H1 (cell line): ENCODE measurements around the gene KRTAP20-1. TPM values are rescaled to one million over a fixed set of nuclear protein-coding genes. Genes with fewer than 3 reads are reported as not detected.

Experiments used
- CTCF ChIA-PET: fragments of 300-600 bp; sonication (Branson Sonifier 250); formaldehyde crosslinking; loops from one replicate; lab custom pipeline; 2021; ENCODE audit not compliant: partially characterized antibody; lab: Charles Lee
- POLR2A ChIA-PET: fragments of 300-600 bp; sonication (Branson Sonifier 250); formaldehyde crosslinking; loops from one replicate; lab custom pipeline; 2021; ENCODE audit warnings: inconsistent platforms; ENCODE audit not compliant: partially characterized antibody; lab: Charles Lee
- DNase-seq, 2 experiments: peaks; one replicate each; pipeline versions ENCODE4 v3.0.0 to v3.0.0-alpha.2; 2010 to 2022; ENCODE audit warnings: low spot score in 2 of 2, low read depth in 1 of 2, mixed read lengths in 1 of 2
- FAIRE-seq: peaks from 2 replicates; lab custom pipeline; 2011; peaks lifted over from hg19 to GRCh38; lab: Jason Lieb, UNC
- H2AFZ ChIP-seq: 2 replicates; pipeline ENCODE4 v1.8.1; 2012; ENCODE audit warnings: low read length, inconsistent platforms
- H2AK5ac ChIP-seq: 2 replicates; pipeline ENCODE4 v1.6.1; 2013; ENCODE audit warnings: low read depth, low read length
- H2BK120ac ChIP-seq: replicated peaks from 2 replicates; pipeline ENCODE3; 2013; ENCODE audit warnings: low read depth, low read length, inconsistent platforms
- H2BK12ac ChIP-seq: 2 replicates; pipeline ENCODE4 v1.6.1; 2013; ENCODE audit warnings: low read depth, low read length
- H2BK15ac ChIP-seq: 2 replicates; pipeline ENCODE4 v1.6.1; 2013; ENCODE audit warnings: low read length
- H2BK20ac ChIP-seq: 2 replicates; pipeline ENCODE4 v1.6.1; 2013; ENCODE audit warnings: low read length
- H2BK5ac ChIP-seq: 2 replicates; pipeline ENCODE4 v1.6.1; 2013; ENCODE audit warnings: low read depth, low read length
- H3K14ac ChIP-seq: 2 replicates; pipeline ENCODE4 v1.6.1; 2013; ENCODE audit warnings: inconsistent platforms; ENCODE audit not compliant: insufficient read length
- H3K18ac ChIP-seq: 2 replicates; pipeline ENCODE4 v1.6.1; 2013; ENCODE audit warnings: low read length; ENCODE audit errors: extremely low read depth
- H3K23ac ChIP-seq: 2 replicates; pipeline ENCODE4 v1.6.1; 2013; ENCODE audit warnings: inconsistent platforms; ENCODE audit not compliant: insufficient read length
- H3K23me2 ChIP-seq: 2 replicates; pipeline ENCODE4 v1.6.1; 2013; ENCODE audit warnings: low read depth, low read length
- H3K27ac ChIP-seq: 2 replicates; pipeline ENCODE4 v1.6.1; 2011; ENCODE audit warnings: low read depth, low read length, inconsistent platforms
- H3K27me3 ChIP-seq, 4 experiments: replicated peaks in 1 of 4; 1 replicate in 1 of 4; 2 replicates in 3 of 4; pipeline versions ENCODE4 v1.6.1 to v1.8.1; 2011 to 2013; ENCODE audit warnings: low read length in 3 of 4, mild to moderate bottlenecking in 3 of 4, inconsistent platforms in 2 of 4, mixed read lengths in 2 of 4, moderate library complexity in 1 of 4; ENCODE audit not compliant: control insufficient read depth in 3 of 4, insufficient read depth in 3 of 4; ENCODE audit errors: extremely low read depth in 1 of 4
- H3K36me3 ChIP-seq, 4 experiments: 2 replicates each; pipeline versions ENCODE4 v1.6.1 to v1.8.1; 2011 to 2013; ENCODE audit warnings: mild to moderate bottlenecking in 4 of 4, low read length in 3 of 4, moderate library complexity in 2 of 4, control low read depth in 1 of 4, inconsistent platforms in 1 of 4; ENCODE audit not compliant: insufficient read depth in 4 of 4, control insufficient read depth in 2 of 4
- H3K4ac ChIP-seq: replicated peaks from 2 replicates; pipeline ENCODE3; 2013; ENCODE audit warnings: low read length, low read depth, mixed read lengths, inconsistent platforms; ENCODE audit not compliant: insufficient read length
- H3K4me1 ChIP-seq, 4 experiments: replicated peaks in 1 of 4; 1 replicate in 1 of 4; 2 replicates in 3 of 4; pipeline versions ENCODE4 v1.6.1 to v1.8.1; 2011 to 2013; ENCODE audit warnings: low read length in 3 of 4, inconsistent platforms in 2 of 4, mixed read lengths in 1 of 4; ENCODE audit not compliant: insufficient read depth in 4 of 4, control insufficient read depth in 3 of 4
- H3K4me2 ChIP-seq, 2 experiments: 2 replicates each; pipeline versions ENCODE4 v1.6.1 to v1.8.1; 2011 to 2013; ENCODE audit warnings: low read depth in 2 of 2, low read length in 2 of 2, control low read depth in 1 of 2, inconsistent platforms in 1 of 2, mild to moderate bottlenecking in 1 of 2; ENCODE audit not compliant: insufficient read depth in 1 of 2
- H3K4me3 ChIP-seq, 4 experiments: fragments of 200-600, 300-600 bp in 1 of 4; sonication (generic), shearing (Covaris generic), sonication (Bioruptor Twin) in 1 of 4; 2 replicates each; pipeline versions ENCODE4 v1.5.1 to v1.8.1; 2011 to 2016; ENCODE audit warnings: low read length in 4 of 4, low read depth in 3 of 4, control low read depth in 2 of 4, inconsistent platforms in 2 of 4, mild to moderate bottlenecking in 2 of 4, mixed read lengths in 1 of 4, moderate library complexity in 1 of 4; ENCODE audit not compliant: insufficient read depth in 2 of 4; ENCODE audit errors: extremely low read depth in 1 of 4
- H3K56ac ChIP-seq: replicated peaks from 2 replicates; pipeline ENCODE3; 2013; ENCODE audit warnings: low read depth, mild to moderate bottlenecking, mixed read lengths, low read length, inconsistent platforms; ENCODE audit not compliant: insufficient read length
- H3K79me1 ChIP-seq: 2 replicates; pipeline ENCODE4 v1.6.1; 2013; ENCODE audit warnings: low read depth, low read length, control low read depth
- H3K79me2 ChIP-seq, 2 experiments: 2 replicates each; pipeline versions ENCODE4 v1.6.1 to v1.8.1; 2012 to 2013; ENCODE audit warnings: low read length in 2 of 2, mild to moderate bottlenecking in 2 of 2, inconsistent platforms in 1 of 2; ENCODE audit not compliant: insufficient read depth in 2 of 2, control insufficient read depth in 1 of 2
- H3K9ac ChIP-seq, 4 experiments: replicated peaks in 1 of 4; 1 replicate in 1 of 4; 2 replicates in 3 of 4; pipeline versions ENCODE4 v1.6.1 to v1.8.1; 2011 to 2013; ENCODE audit warnings: low read depth in 3 of 4, low read length in 3 of 4, control low read depth in 2 of 4, mild to moderate bottlenecking in 2 of 4, moderate library complexity in 2 of 4, inconsistent platforms in 1 of 4; ENCODE audit errors: extremely low read depth in 1 of 4
- H3K9me3 ChIP-seq, 2 experiments: 2 replicates each; pipeline versions ENCODE4 v1.6.1 to v1.8.1; 2012 to 2013; ENCODE audit warnings: mild to moderate bottlenecking in 2 of 2, moderate library complexity in 2 of 2, control low read depth in 1 of 2, inconsistent platforms in 1 of 2, low read depth in 1 of 2, low read length in 1 of 2, mixed read lengths in 1 of 2; ENCODE audit not compliant: insufficient read depth in 2 of 2
- H4K20me1 ChIP-seq, 2 experiments: replicated peaks in 1 of 2; 2 replicates each; pipeline versions ENCODE3 to v1.8.1; 2011 to 2013; ENCODE audit warnings: inconsistent platforms in 2 of 2, low read length in 2 of 2, mild to moderate bottlenecking in 1 of 2; ENCODE audit not compliant: insufficient read depth in 2 of 2, control insufficient read depth in 1 of 2
- H4K5ac ChIP-seq: 2 replicates; pipeline ENCODE4 v1.6.1; 2013; ENCODE audit warnings: low read length, low read depth, mixed read lengths, inconsistent platforms; ENCODE audit not compliant: insufficient read length
- H4K8ac ChIP-seq: 2 replicates; pipeline ENCODE4 v1.8.0; 2013; ENCODE audit warnings: mild to moderate bottlenecking, moderate library complexity, low read length, inconsistent platforms; ENCODE audit not compliant: insufficient read depth; ENCODE audit errors: extremely low read depth
- H4K91ac ChIP-seq: replicated peaks from 2 replicates; pipeline ENCODE3; 2013; ENCODE audit warnings: low read length, mixed read lengths, inconsistent platforms; ENCODE audit not compliant: insufficient read length
- ATF3 ChIP-seq: IDR thresholded peaks from 2 replicates; pipeline ENCODE4 v1.6.1; 2011; ENCODE audit warnings: low read depth, mild to moderate bottlenecking, low read length; ENCODE audit not compliant: insufficient read depth
- CEBPB ChIP-seq: IDR thresholded peaks from 2 replicates; pipeline ENCODE4 v1.6.1; 2012; ENCODE audit warnings: low read depth, low read length
- CTCF ChIP-seq, 3 experiments: IDR thresholded peaks; 1 replicate in 2 of 3; 2 replicates in 1 of 3; pipeline versions ENCODE4 v1.5.1 to v1.6.1; 2011; ENCODE audit warnings: low read length in 3 of 3, mild to moderate bottlenecking in 3 of 3, inconsistent platforms in 2 of 3, low read depth in 1 of 3, moderate library complexity in 1 of 3; ENCODE audit not compliant: insufficient read depth in 1 of 3; ENCODE audit errors: control extremely low read depth in 1 of 3
- EP300 ChIP-seq, 2 experiments: IDR thresholded peaks; 1 replicate in 1 of 2; 2 replicates in 1 of 2; pipeline ENCODE4 v1.6.1; 2011 to 2012; ENCODE audit warnings: low read depth in 2 of 2, low read length in 2 of 2, mild to moderate bottlenecking in 2 of 2, borderline replicate concordance in 1 of 2, inconsistent platforms in 1 of 2, moderate library complexity in 1 of 2
- MAFK ChIP-seq: IDR thresholded peaks from 2 replicates; pipeline ENCODE4 v1.6.1; 2012; ENCODE audit warnings: low read depth, mild to moderate bottlenecking, improper control_type of control experiment, low read length
- NANOG ChIP-seq: IDR thresholded peaks from 2 replicates; pipeline ENCODE4 v1.6.1; 2011; ENCODE audit warnings: low read length, low read depth, mild to moderate bottlenecking, inconsistent platforms; ENCODE audit not compliant: insufficient read depth, poor library complexity, severe bottlenecking
- RXRA ChIP-seq: IDR thresholded peaks from 2 replicates; pipeline ENCODE4 v1.6.1; 2011; ENCODE audit warnings: low read depth, mild to moderate bottlenecking, low read length, moderate library complexity; ENCODE audit not compliant: insufficient read depth
- SIN3A ChIP-seq, 2 experiments: IDR thresholded peaks in 1 of 2; conservative IDR thresholded peaks in 1 of 2; 2 replicates each; pipeline ENCODE4 v1.6.1; 2011 to 2012; ENCODE audit warnings: low read length in 2 of 2, improper control_type of control experiment in 1 of 2, low read depth in 1 of 2, mild to moderate bottlenecking in 1 of 2
- SP1 ChIP-seq: IDR thresholded peaks from 2 replicates; pipeline ENCODE4 v1.6.1; 2011; ENCODE audit warnings: low read depth, low read length
- WGBS, 2 experiments: shearing (Covaris generic) in 1 of 2; methylation state at CpG; one replicate each; pipeline versions ENCODE4 v1.1.6 to v1.1.7; 2013 to 2015; ENCODE audit warnings: low lambda C conversion rate in 2 of 2, mixed read lengths in 2 of 2, inconsistent platforms in 1 of 2, low coverage in 1 of 2, missing lambda C conversion rate in 1 of 2; ENCODE audit not compliant: insufficient replicate concordance in 2 of 2, insufficient coverage in 1 of 2, insufficient read length in 1 of 2; ENCODE audit errors: extremely low coverage in 1 of 2, missing lambda C conversion rate in 1 of 2; 5-methylcytosine and 5-hydroxymethylcytosine counted together
- polyA plus RNA-seq, 7 experiments: library from polyadenylated mRNA; depleted of rRNA in 3 of 7; stranded (reverse) in 5 of 7; unstranded in 2 of 7; fragments of >200 nt in 5 of 7; fragments of 200-250 nt in 2 of 7; gene quantifications; 1 replicate in 5 of 7; 2 replicates in 1 of 7; 4 replicates in 1 of 7; pipeline versions ENCODE4 v1.2.1 to v1.2.3, GENCODE V29; 2011 to 2013; ENCODE audit warnings: missing spikeins in 2 of 7, mixed read lengths in 2 of 7
- total RNA-seq: library from RNA; stranded (reverse); fragmentation: NEBNext Ultra II Directional; extraction: Animal tissue kit (Norgen Biotek cat#: 25700); gene quantifications from 2 replicates; pipeline ENCODE4 v1.2.1, GENCODE V29; 2021
- TF ChIP-seq, protein P1 (sequence below): IDR thresholded peaks from 2 replicates; pipeline ENCODE4 v1.6.1; 2012; ENCODE audit warnings: inconsistent platforms

The KRTAP20-1 gene
- total and polyA plus RNA-seq, 2 of the 8 experiments (the other 6 are each of a cell fraction or from before 2014, with no cell fraction given) = not detected

- Histone ChIP-seq H3K9ac (no peak overlapping the region), H3K18ac (no peak overlapping the region), H3K4me1 (no peaks in the 10 kb centered on the region), H3K79me2 (no peaks in the 10 kb centered on the region), H3K4ac (no peak overlapping the region), H3K23me2 (no peaks in the 10 kb centered on the region), H2BK5ac (no peak overlapping the region), H3K56ac (no peak overlapping the region), H3K27me3 (no peaks in the 10 kb centered on the region), H4K91ac (no peak overlapping the region), H2BK12ac (no peak overlapping the region), H3K14ac (no peak overlapping the region), H2AFZ (no peak overlapping the region), H3K4me3 (no peak overlapping the region), H2BK20ac (no peak overlapping the region), H3K23ac (no peak overlapping the region), H3K79me1 (no peaks in the 10 kb centered on the region), H2AK5ac (no peak overlapping the region), H2BK120ac (no peak overlapping the region), H4K5ac (no peak overlapping the region), H4K20me1 (no peaks in the 10 kb centered on the region), H3K9me3 (no peaks in the 10 kb centered on the region), H4K8ac (no peak overlapping the region), H2BK15ac (no peak overlapping the region), H3K4me2 (no peak overlapping the region), H3K27ac (no peak overlapping the region), H3K36me3 (no peaks in the 10 kb centered on the region)
- ChIA-PET CTCF (no interaction called here), POLR2A (no interaction called here)
- no peak for DNase-seq
- no peak for FAIRE-seq
- 88% methylated on average over 1 of the region's 1 CpG; no CpG with 5 or more reads in 1 of the 2 experiments for WGBS, 2 experiments
- TF ChIP-seq SIN3A (conservative IDR thresholded peaks at IDR 0.05 in 1 of 2, IDR thresholded peaks at IDR 0.05 in 1 of 2; ENCODE audit: low read depth in 1 of 2, low read length in 2 of 2) = no peak
- TF ChIP-seq RXRA = no peak
- no peak for TF ChIP-seq MAFK
- TF ChIP-seq EP300 (IDR thresholded peaks at IDR 0.05; ENCODE audit: borderline replicate concordance in 1 of 2, low read depth in 2 of 2, low read length in 2 of 2) = no peak
- TF ChIP-seq ATF3 = no peak
- TF ChIP-seq NANOG = no peak
- TF ChIP-seq, protein P1, sequence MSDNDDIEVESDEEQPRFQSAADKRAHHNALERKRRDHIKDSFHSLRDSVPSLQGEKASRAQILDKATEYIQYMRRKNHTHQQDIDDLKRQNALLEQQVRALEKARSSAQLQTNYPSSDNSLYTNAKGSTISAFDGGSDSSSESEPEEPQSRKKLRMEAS = no peak
- no peak for TF ChIP-seq CTCF (IDR thresholded peaks at IDR 0.05; ENCODE audit: control extremely low read depth in 1 of 3, insufficient read depth in 1 of 3, low read depth in 1 of 3, low read length in 3 of 3)
- TF ChIP-seq SP1 = no peak
- no peak for TF ChIP-seq CEBPB
These were observed 30.7 kb downstream of the KRTAP20-1 start for GRCh38 chr21:30646904-30647414.
